OCI-LY1 (cell line): ENCODE data around the gene FBXO47.

Experiments
- CTCF ChIP-seq: fragments of 200-600 bp; sonication (generic), shearing (Covaris generic); IDR thresholded peaks from 2 replicates; pipeline ENCODE4 v1.5.1; 2017; ENCODE audit warnings: mild to moderate bottlenecking, antibody characterized with exemption, low read length, moderate library complexity, mixed read lengths
- EZH2 ChIP-seq: fragments of 200-600 bp; sonication (generic), shearing (Covaris generic); IDR thresholded peaks from 2 replicates; pipeline ENCODE4 v1.8.0; 2017; ENCODE audit warnings: borderline replicate concordance, mixed run types, mild to moderate bottlenecking, antibody characterized with exemption, low read length, moderate library complexity, mixed read lengths

GRCh38 chr17:38905375-38905774 is 61.8 kb downstream of the FBXO47 start:
- no peak for TF ChIP-seq EZH2
- TF ChIP-seq CTCF: no peak
